PC-9 (cell line): Measurements from ENCODE around the gene BRSK2.

Experiments
- EZH2 ChIP-seq: fragments of 200-600 bp; sonication (generic); IDR thresholded peaks from 2 replicates; pipeline ENCODE4 v1.8.0; 2017; ENCODE audit warnings: antibody characterized with exemption, low read depth
- TF ChIP-seq, protein P1 (sequence below): fragments of 200-600 bp; sonication (generic); conservative IDR thresholded peaks from 2 replicates; pipeline ENCODE4 v1.6.1; 2017; ENCODE audit warnings: mixed run types, antibody characterized with exemption, mild to moderate bottlenecking, moderate library complexity

DNA sequence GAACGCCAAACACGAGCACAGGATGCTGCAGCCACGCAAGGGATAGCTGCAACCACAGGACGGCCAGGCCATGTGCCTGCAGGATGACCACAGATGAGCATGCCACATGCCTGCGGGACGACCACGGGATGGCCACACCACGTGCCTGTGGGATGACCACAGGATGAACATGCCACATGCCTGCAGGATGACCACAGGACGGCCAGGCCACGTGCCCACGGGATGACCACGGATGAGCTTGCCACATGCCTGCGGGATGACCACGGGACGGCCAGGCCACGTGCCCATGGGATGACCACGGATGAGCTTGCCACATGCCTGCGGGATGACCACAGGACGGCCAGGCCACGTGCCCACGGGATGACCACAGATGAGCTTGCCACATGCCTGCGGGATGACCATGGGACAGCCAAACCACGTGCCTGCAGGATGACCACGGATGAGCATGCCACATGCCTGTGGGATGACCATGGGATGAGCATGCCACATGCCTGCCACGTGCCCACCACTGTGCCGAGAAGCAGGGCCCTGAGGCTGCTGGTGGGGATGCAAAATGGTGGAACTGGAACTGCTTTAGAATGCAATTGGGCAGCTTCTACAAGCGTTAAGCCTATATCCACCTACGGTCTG lies 109.6 kb downstream of the BRSK2 start:
- TF ChIP-seq, protein P1, sequence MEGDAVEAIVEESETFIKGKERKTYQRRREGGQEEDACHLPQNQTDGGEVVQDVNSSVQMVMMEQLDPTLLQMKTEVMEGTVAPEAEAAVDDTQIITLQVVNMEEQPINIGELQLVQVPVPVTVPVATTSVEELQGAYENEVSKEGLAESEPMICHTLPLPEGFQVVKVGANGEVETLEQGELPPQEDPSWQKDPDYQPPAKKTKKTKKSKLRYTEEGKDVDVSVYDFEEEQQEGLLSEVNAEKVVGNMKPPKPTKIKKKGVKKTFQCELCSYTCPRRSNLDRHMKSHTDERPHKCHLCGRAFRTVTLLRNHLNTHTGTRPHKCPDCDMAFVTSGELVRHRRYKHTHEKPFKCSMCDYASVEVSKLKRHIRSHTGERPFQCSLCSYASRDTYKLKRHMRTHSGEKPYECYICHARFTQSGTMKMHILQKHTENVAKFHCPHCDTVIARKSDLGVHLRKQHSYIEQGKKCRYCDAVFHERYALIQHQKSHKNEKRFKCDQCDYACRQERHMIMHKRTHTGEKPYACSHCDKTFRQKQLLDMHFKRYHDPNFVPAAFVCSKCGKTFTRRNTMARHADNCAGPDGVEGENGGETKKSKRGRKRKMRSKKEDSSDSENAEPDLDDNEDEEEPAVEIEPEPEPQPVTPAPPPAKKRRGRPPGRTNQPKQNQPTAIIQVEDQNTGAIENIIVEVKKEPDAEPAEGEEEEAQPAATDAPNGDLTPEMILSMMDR, result no peak
- TF ChIP-seq EZH2, result no peak
